Keratinocyte (primary cell): ENCODE data around the gene KDM7A.
"Not testable (repeated sequence)": the region's sequence is repeated elsewhere in the genome, so short reads cannot be mapped to it uniquely, and the experiment has no call there.

Source experiments
- EZH2 ChIP-seq: IDR thresholded peaks from one replicate; pipeline ENCODE4 v1.6.1; 2012; ENCODE audit warnings: inconsistent platforms, mild to moderate bottlenecking, low read length, moderate library complexity
- TF ChIP-seq, protein P1 (sequence below), 3 experiments: IDR thresholded peaks in 1 of 3; conservative IDR thresholded peaks in 1 of 3; optimal IDR thresholded peaks in 1 of 3; 2 replicates in 2 of 3; 3 replicates in 1 of 3; pipeline versions ENCODE3 to v1.5.1; 2011; ENCODE audit warnings: low read length in 3 of 3, mild to moderate bottlenecking in 3 of 3, moderate library complexity in 2 of 3, control low read depth in 1 of 3, inconsistent platforms in 1 of 3; ENCODE audit not compliant: insufficient read depth in 2 of 3; ENCODE audit errors: extremely low read depth in 1 of 3

- TF ChIP-seq, protein P1, sequence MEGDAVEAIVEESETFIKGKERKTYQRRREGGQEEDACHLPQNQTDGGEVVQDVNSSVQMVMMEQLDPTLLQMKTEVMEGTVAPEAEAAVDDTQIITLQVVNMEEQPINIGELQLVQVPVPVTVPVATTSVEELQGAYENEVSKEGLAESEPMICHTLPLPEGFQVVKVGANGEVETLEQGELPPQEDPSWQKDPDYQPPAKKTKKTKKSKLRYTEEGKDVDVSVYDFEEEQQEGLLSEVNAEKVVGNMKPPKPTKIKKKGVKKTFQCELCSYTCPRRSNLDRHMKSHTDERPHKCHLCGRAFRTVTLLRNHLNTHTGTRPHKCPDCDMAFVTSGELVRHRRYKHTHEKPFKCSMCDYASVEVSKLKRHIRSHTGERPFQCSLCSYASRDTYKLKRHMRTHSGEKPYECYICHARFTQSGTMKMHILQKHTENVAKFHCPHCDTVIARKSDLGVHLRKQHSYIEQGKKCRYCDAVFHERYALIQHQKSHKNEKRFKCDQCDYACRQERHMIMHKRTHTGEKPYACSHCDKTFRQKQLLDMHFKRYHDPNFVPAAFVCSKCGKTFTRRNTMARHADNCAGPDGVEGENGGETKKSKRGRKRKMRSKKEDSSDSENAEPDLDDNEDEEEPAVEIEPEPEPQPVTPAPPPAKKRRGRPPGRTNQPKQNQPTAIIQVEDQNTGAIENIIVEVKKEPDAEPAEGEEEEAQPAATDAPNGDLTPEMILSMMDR (optimal IDR thresholded peaks at IDR 0.05 in 1 of 3, IDR thresholded peaks at IDR 0.05 in 1 of 3, conservative IDR thresholded peaks at IDR 0.05 in 1 of 3; ENCODE audit: extremely low read depth in 1 of 3, insufficient read depth in 2 of 3, low read length in 3 of 3) = not testable (repeated sequence)
- not testable (repeated sequence) for TF ChIP-seq EZH2
These were observed 68.0 kb downstream of the KDM7A start for GRCh38 chr7:140108777-140109176.
